Fibroblast of mammary gland (primary cell): Measurements from ENCODE around the gene CDC25B.

Experiments
- DNase-seq: peaks from one replicate; pipeline ENCODE4 v3.0.0-alpha.2; 2010; ENCODE audit warnings: low read depth
- H3K4me3 ChIP-seq: 2 replicates; pipeline ENCODE4 v1.5.1; 2011; ENCODE audit warnings: low read depth, mild to moderate bottlenecking, low read length, moderate library complexity; ENCODE audit not compliant: control insufficient read depth
- CTCF ChIP-seq: conservative IDR thresholded peaks from 2 replicates; pipeline ENCODE4 v1.5.1; 2011; ENCODE audit warnings: low read depth, low read length, inconsistent platforms; ENCODE audit not compliant: control insufficient read depth, insufficient read depth

CDC25B gene

GRCh38 chr20:3800256-3800877, 4.3 kb downstream of the CDC25B start:
- no peak for DNase-seq
- H3K4me3 ChIP-seq = no peak overlapping the region
- no peak for TF ChIP-seq CTCF

- no peak overlapping the region for H3K4me3 ChIP-seq
- no peak for TF ChIP-seq CTCF
These were observed 4.8 kb downstream of the CDC25B start for GRCh38 chr20:3800878-3801260.

GRCh38 chr20:3801299-3801698, 5.2 kb downstream of the CDC25B start:
- DNase-seq = no peak
- no peak for TF ChIP-seq CTCF
- H3K4me3 ChIP-seq = no peak overlapping the region

More at GRCh38 chr20:3800878-3801260, 4.8 kb downstream of the CDC25B start:
- no peak for DNase-seq

GRCh38 chr20:3801846-3802245, 5.7 kb downstream of the CDC25B start:
- H3K4me3 ChIP-seq = no peak overlapping the region
- no peak for DNase-seq
- no peak for TF ChIP-seq CTCF

- TF ChIP-seq CTCF = no peak
- H3K4me3 ChIP-seq = no peak overlapping the region
- DNase-seq = no peak
These were observed 6.6 kb downstream of the CDC25B start for GRCh38 chr20:3802524-3803239.

GRCh38 chr20:3803289-3803688, 7.2 kb downstream of the CDC25B start:
- no peak overlapping the region for H3K4me3 ChIP-seq
- TF ChIP-seq CTCF = no peak
- no peak for DNase-seq

- DNase-seq = no peak
- TF ChIP-seq CTCF = no peak
- H3K4me3 ChIP-seq = no peak overlapping the region
These were observed 7.7 kb downstream of the CDC25B start for GRCh38 chr20:3803854-3804253.
